A673 (cell line): Measurements from ENCODE around the gene SPINK4.

Source experiments
- EZH2 ChIP-seq: fragments of 200-600 bp; sonication (generic); IDR thresholded peaks from 2 replicates; pipeline ENCODE4 v1.6.1; 2017; ENCODE audit warnings: borderline replicate concordance, low read depth, mild to moderate bottlenecking, mixed read lengths, antibody characterized with exemption, low read length; ENCODE audit not compliant: poor library complexity, severe bottlenecking
- TF ChIP-seq, protein P1 (sequence below): fragments of 300-800, 200-600 bp; sonication (generic); conservative IDR thresholded peaks from 2 replicates; pipeline ENCODE4 v1.5.1; 2017; ENCODE audit warnings: low read depth, mild to moderate bottlenecking, antibody characterized with exemption, low read length, moderate library complexity, mixed read lengths

DNA sequence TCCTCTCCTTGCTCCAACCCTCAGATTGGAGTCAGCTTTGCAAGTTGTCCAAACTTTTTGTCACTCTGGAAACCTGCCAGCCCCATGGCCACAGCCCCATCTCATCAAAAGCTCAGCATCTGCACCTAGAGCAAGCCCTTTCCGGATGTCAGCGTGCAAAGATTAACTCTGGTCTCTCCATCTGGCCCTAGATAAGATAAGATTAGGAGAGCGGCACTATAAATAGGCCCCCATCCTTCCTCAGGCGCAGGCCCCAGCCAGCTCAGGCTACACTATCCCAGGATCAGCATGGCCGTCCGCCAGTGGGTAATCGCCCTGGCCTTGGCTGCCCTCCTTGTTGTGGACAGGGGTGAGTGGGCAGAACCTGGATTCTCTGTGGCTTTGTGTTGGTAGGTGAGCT lies at the start of gene SPINK4:
- TF ChIP-seq, protein P1, sequence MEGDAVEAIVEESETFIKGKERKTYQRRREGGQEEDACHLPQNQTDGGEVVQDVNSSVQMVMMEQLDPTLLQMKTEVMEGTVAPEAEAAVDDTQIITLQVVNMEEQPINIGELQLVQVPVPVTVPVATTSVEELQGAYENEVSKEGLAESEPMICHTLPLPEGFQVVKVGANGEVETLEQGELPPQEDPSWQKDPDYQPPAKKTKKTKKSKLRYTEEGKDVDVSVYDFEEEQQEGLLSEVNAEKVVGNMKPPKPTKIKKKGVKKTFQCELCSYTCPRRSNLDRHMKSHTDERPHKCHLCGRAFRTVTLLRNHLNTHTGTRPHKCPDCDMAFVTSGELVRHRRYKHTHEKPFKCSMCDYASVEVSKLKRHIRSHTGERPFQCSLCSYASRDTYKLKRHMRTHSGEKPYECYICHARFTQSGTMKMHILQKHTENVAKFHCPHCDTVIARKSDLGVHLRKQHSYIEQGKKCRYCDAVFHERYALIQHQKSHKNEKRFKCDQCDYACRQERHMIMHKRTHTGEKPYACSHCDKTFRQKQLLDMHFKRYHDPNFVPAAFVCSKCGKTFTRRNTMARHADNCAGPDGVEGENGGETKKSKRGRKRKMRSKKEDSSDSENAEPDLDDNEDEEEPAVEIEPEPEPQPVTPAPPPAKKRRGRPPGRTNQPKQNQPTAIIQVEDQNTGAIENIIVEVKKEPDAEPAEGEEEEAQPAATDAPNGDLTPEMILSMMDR = no peak
- TF ChIP-seq EZH2 = no peak
